ENCODE data around the gene AOC1. TPM values are rescaled to one million over a fixed set of nuclear protein-coding genes. Genes with fewer than 3 reads are reported as not detected.

AOC1 gene
- total and polyA plus RNA-seq, 7 donors, result 0.08 to 0.25 TPM; not detected in 5

DNA sequence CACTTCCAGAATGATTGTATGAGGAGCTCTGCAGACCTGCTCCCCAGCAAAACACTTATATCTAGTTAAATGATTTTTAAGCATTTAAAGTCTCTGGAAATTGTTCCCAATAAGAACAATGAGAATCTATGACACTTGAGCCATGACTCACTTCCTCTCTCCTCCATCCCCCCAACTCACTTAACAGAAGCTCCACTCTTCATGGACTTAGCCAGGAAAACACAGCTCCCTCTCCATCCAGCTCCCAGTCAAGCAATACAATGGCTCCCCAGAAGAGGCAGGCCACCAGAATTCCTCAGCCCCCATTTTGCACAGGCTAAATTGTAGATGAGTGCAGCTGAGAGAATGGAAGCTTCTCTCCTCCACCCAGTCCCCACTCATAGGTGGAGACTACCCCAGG, 27.0 kb downstream of the AOC1 start:
- no peak for DNase-seq
- TF ChIP-seq, protein P1, sequence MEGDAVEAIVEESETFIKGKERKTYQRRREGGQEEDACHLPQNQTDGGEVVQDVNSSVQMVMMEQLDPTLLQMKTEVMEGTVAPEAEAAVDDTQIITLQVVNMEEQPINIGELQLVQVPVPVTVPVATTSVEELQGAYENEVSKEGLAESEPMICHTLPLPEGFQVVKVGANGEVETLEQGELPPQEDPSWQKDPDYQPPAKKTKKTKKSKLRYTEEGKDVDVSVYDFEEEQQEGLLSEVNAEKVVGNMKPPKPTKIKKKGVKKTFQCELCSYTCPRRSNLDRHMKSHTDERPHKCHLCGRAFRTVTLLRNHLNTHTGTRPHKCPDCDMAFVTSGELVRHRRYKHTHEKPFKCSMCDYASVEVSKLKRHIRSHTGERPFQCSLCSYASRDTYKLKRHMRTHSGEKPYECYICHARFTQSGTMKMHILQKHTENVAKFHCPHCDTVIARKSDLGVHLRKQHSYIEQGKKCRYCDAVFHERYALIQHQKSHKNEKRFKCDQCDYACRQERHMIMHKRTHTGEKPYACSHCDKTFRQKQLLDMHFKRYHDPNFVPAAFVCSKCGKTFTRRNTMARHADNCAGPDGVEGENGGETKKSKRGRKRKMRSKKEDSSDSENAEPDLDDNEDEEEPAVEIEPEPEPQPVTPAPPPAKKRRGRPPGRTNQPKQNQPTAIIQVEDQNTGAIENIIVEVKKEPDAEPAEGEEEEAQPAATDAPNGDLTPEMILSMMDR (IDR thresholded peaks at IDR 0.05), result no peak
- peaks cover 0 to 26% (median 0%) of the 10 kb centered on the region in 3 donors for H3K27me3 ChIP-seq (ENCODE audit: insufficient read depth in 3 of 3, low read length in 2 of 3)
- no peak overlapping the region for H3K27ac ChIP-seq
- H3K4me1 ChIP-seq, result no peaks in the 10 kb centered on the region
- H3K9me3 ChIP-seq, result peaks cover 10% of the 10 kb centered on the region
- H3K36me3 ChIP-seq (ENCODE audit: insufficient read depth in 1 of 2, low read depth in 1 of 2), result no peaks in the 10 kb centered on the region
- no peak for ATAC-seq
- H3K4me3 ChIP-seq, result no peak overlapping the region
- intact Hi-C loops (cut with DNase I), result loop anchor here in 1 of 2 donors (5.0 kb wide), 1 partner anchor 102 kb away; no protein-coding TSS in a partner anchor

DNA sequence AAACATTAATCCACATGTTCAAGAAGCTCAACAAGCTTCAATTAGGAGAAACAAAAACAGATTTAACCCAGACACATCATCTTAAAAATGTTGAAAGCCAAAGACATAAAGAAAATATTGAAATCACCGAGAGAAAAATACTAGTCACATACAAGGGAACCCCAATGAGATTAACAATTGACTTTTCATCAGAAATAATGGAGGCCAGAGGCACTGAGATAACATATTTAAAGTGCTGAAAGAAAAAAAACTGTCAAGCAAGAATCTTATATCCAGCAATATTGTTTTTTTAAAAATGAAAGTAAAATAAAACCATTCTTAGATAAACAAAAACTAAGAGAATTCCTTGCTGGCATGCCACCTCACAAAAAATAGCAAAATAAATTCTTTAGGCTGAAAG, 28.9 kb downstream of the AOC1 start:
- intact Hi-C loops (cut with DNase I), result no loop called here
- DNase-seq (no peak), ATAC-seq (no peak)
- no peaks in the 10 kb centered on the region for H3K4me1 ChIP-seq
- H3K9me3 ChIP-seq, result peaks cover 13% of the 10 kb centered on the region
- H3K36me3 ChIP-seq (ENCODE audit: insufficient read depth in 1 of 2, low read depth in 1 of 2), result no peaks in the 10 kb centered on the region
- peaks cover 0 to 16% (median 0%) of the 10 kb centered on the region in 3 donors for H3K27me3 ChIP-seq (ENCODE audit: insufficient read depth in 3 of 3, low read length in 2 of 3)
- WGBS, 3 donors, result 86 to 95% (median 91%) methylated on average over 1 of the region's 1 CpG
- no peak overlapping the region for H3K27ac ChIP-seq
- TF ChIP-seq, protein P1 (IDR thresholded peaks at IDR 0.05), result no peak
- H3K4me3 ChIP-seq, result no peak overlapping the region

GRCh38 chr7:150890853-150891584, 38.7 kb downstream of the AOC1 start:
- H3K36me3 ChIP-seq (ENCODE audit: insufficient read depth in 1 of 2, low read depth in 1 of 2), result no peaks in the 10 kb centered on the region
- H3K4me3 ChIP-seq, result no peak overlapping the region
- peaks cover 0 to 17% (median 0%) of the 10 kb centered on the region in 3 donors for H3K27me3 ChIP-seq (ENCODE audit: insufficient read depth in 3 of 3, low read length in 2 of 3)
- DNase-seq (no peak), ATAC-seq (no peak)
- intact Hi-C loops (cut with DNase I), result no loop called here
- no peak overlapping the region for H3K27ac ChIP-seq
- no peaks in the 10 kb centered on the region for H3K4me1 ChIP-seq
- H3K9me3 ChIP-seq, result peaks cover 2% of the 10 kb centered on the region
- 91 to 94% (median 93%) methylated on average over 2 of the region's 2 CpGs for WGBS, 3 donors
- TF ChIP-seq, protein P1 (IDR thresholded peaks at IDR 0.05), result no peak

DNA sequence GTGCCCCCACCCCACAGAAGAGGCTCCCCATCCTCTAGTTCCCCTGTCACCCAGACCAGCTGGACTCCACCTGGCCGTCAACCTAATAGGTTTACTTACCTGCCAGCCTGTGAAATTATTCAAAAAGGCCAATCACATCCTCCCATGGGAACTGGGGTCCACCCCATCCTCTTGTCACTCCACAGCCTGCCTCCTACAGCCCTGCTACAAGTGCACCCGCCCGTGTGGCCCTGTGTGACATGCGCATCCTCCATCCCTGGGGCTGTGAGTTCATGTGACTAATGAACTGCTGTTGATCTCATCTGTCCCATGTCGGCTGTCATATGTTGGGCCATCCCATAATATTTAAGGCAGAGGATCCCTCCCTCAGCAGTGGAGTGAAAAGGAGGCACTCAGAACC, 39.4 kb downstream of the AOC1 start:
- WGBS, 3 donors, result 79 to 87% (median 85%) methylated on average over 5 of the region's 5 CpGs
- peaks cover 0 to 24% (median 5%) of the 10 kb centered on the region in 3 donors for H3K27me3 ChIP-seq (ENCODE audit: insufficient read depth in 3 of 3, low read length in 2 of 3)
- no peak overlapping the region for H3K4me3 ChIP-seq
- DNase-seq (no peak), ATAC-seq (no peak)
- intact Hi-C loops (cut with DNase I), result no loop called here
- H3K27ac ChIP-seq, result no peak overlapping the region
- no peaks in the 10 kb centered on the region for H3K4me1 ChIP-seq
- TF ChIP-seq, protein P1 (IDR thresholded peaks at IDR 0.05), result no peak
- H3K36me3 ChIP-seq (ENCODE audit: insufficient read depth in 1 of 2, low read depth in 1 of 2), result no peaks in the 10 kb centered on the region
- no peaks in the 10 kb centered on the region for H3K9me3 ChIP-seq

Measured in psoas muscle (tissue), 8 donors.